HepG2 (cell line): ENCODE data around the gene OBSL1. TPM values are rescaled to one million over a fixed set of nuclear protein-coding genes. Genes with fewer than 3 reads are reported as not detected.

Experiments used
- KDM4B ChIP-seq: sonication (generic); formaldehyde crosslinking; IDR thresholded peaks from 2 replicates; pipeline ENCODE4 v1.4.0; 2020; ENCODE audit warnings: missing genetic modification reagents
- MATR3 ChIP-seq: sonication (generic); formaldehyde crosslinking; IDR thresholded peaks from 2 replicates; pipeline ENCODE4 v1.4.0; 2020; ENCODE audit warnings: missing genetic modification reagents
- MIXL1 ChIP-seq: IDR thresholded peaks from 2 replicates; pipeline ENCODE4 v1.6.1; 2016
- RXRB ChIP-seq: IDR thresholded peaks from 2 replicates; pipeline ENCODE4 v1.6.1; 2016; ENCODE audit warnings: borderline replicate concordance, missing genetic modification reagents, missing compliant biosample characterization
- SIN3B ChIP-seq: fragments of 150-350 bp; IDR thresholded peaks from 2 replicates; pipeline ENCODE4 v1.6.1; 2014; ENCODE audit warnings: low read length
- YEATS4 ChIP-seq: sonication (generic); formaldehyde crosslinking; IDR thresholded peaks from 2 replicates; pipeline ENCODE4 v1.4.0; 2020; ENCODE audit warnings: missing genetic modification reagents, borderline replicate concordance
- YY1 ChIP-seq: IDR thresholded peaks from 2 replicates; pipeline ENCODE4 v1.6.1; 2011; ENCODE audit warnings: low read length, low read depth, moderate library complexity, mild to moderate bottlenecking; ENCODE audit not compliant: insufficient read depth, insufficient replicate concordance
- ZFP36 ChIP-seq: fragments of 150-350 bp; IDR thresholded peaks from 2 replicates; pipeline ENCODE4 v1.6.1; 2018; ENCODE audit warnings: borderline replicate concordance, low read length, low read depth; ENCODE audit not compliant: partially characterized antibody
- ZKSCAN1 ChIP-seq: fragments of 150-350 bp; IDR thresholded peaks from 2 replicates; pipeline ENCODE4 v1.6.1; 2014; ENCODE audit warnings: low read length
- ZNF598 ChIP-seq: sonication (generic); formaldehyde crosslinking; IDR thresholded peaks from 2 replicates; pipeline ENCODE4 v1.5.1; 2020; ENCODE audit warnings: mild to moderate bottlenecking, missing genetic modification reagents, borderline replicate concordance
- ZNF644 ChIP-seq: IDR thresholded peaks from 2 replicates; pipeline ENCODE4 v1.6.1; 2016; ENCODE audit warnings: low read depth
- ZNF891 ChIP-seq: sonication (generic); formaldehyde crosslinking; IDR thresholded peaks from 2 replicates; pipeline ENCODE4 v1.5.0; 2020; ENCODE audit warnings: mild to moderate bottlenecking, missing genetic modification reagents
- polyA plus RNA-seq, 8 experiments: library from polyadenylated mRNA; depleted of rRNA in 3 of 8; stranded (reverse) in 7 of 8; unstranded in 1 of 8; fragments of >200 nt; fragmentation: Illumina TruSeq in 4 of 8; extraction: Trizol in 4 of 8; gene quantifications; 2 replicates each; pipeline versions ENCODE4 v1.2.1 to v1.2.3, GENCODE V29; 2011 to 2016; ENCODE audit warnings: low read depth in 4 of 8, missing spikeins in 1 of 8, mixed read lengths in 1 of 8; ENCODE audit not compliant: insufficient read depth in 1 of 8
- total RNA-seq, 5 experiments: library from RNA; depleted of rRNA; stranded (reverse); fragments of >200 nt; fragmentation: Illumina TruSeq; extraction: Trizol; gene quantifications; 2 replicates each; pipeline ENCODE4 v1.2.3, GENCODE V29; 2016; ENCODE audit warnings: low read depth in 1 of 5
- TF ChIP-seq, protein P1 (sequence below): sonication (generic); formaldehyde crosslinking; IDR thresholded peaks from 2 replicates; pipeline ENCODE4 v1.8.1; 2023; ENCODE audit warnings: mild to moderate bottlenecking, inconsistent platforms, moderate library complexity, missing genetic modification reagents, borderline replicate concordance
- TF ChIP-seq, protein P2 (sequence below): sonication (generic); formaldehyde crosslinking; IDR thresholded peaks from 2 replicates; pipeline ENCODE4 v1.4.0; 2020; ENCODE audit warnings: mild to moderate bottlenecking, missing genetic modification reagents
- TF ChIP-seq, protein P3 (sequence below), 2 experiments: IDR thresholded peaks; 2 replicates each; pipeline ENCODE4 v1.6.1; 2011 to 2012; ENCODE audit warnings: low read length in 2 of 2, borderline replicate concordance in 1 of 2, low read depth in 1 of 2, mild to moderate bottlenecking in 1 of 2, moderate library complexity in 1 of 2
- TF ChIP-seq, protein P4 (sequence below): sonication (generic); formaldehyde crosslinking; IDR thresholded peaks from 2 replicates; pipeline ENCODE4 v1.8.1; 2023; ENCODE audit warnings: mild to moderate bottlenecking, moderate library complexity, missing genetic modification reagents
- TF ChIP-seq, protein P5 (sequence below): sonication (generic); formaldehyde crosslinking; IDR thresholded peaks from 2 replicates; pipeline ENCODE4 v1.4.0; 2020; ENCODE audit warnings: missing genetic modification reagents

The OBSL1 gene
- total and polyA plus RNA-seq, 2 of the 13 experiments (the other 11 are each of a cell fraction or from before 2014, with no cell fraction given) = 86.7 to 218 TPM

DNA sequence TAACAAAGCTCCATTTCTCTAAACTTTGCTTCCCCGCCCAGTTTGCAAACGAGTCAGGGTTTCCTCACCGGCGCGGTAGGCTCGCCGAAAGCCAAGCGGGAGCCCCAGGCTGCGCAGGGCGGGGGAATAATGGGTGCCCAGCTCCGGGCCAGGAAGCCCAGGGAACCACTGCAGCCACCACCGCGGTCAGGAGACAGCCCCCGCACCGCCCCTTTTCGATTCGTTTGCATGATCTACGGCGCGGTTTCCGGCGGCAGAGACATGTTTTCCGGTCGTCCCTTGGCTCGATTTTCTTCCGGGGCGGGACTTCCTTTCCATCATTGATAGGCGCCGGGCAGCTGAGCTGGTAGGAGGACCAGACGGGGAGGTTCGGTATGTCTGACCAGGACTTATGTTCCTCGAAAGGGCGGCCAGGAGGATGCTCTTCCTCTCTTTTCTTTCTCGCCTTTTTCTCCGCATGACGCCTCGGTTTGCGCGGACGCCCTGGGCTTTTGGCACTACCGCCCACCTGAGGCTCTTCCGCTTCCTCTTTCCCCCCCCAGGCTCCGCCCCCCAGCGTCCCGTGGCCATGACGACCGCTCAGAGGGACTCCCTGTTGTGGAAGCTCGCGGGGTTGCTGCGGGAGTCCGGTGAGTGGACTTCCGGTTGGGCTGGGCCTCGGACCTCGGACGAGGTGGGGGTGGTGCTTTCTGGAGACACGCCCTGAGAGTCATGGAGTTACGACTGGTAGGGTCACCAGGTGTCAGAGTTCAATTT lies 26.4 kb upstream of the OBSL1 start, which contains the start of gene STK11IP (continued):
- TF ChIP-seq, protein P1, sequence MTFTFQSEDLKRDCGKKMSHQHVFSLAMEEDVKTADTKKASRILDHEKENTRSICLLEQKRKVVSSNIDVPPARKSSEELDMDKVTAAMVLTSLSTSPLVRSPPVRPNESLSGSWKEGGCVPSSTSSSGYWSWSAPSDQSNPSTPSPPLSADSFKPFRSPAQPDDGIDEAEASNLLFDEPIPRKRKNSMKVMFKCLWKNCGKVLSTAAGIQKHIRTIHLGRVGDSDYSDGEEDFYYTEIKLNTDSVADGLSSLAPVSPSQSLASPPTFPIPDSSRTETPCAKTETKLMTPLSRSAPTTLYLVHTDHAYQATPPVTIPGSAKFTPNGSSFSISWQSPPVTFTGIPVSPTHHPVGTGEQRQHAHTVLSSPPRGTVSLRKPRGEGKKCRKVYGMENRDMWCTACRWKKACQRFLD (CRISPR knock-in tag) = no peak; the same call in 1 of the 2 replicates
- TF ChIP-seq, protein P2, sequence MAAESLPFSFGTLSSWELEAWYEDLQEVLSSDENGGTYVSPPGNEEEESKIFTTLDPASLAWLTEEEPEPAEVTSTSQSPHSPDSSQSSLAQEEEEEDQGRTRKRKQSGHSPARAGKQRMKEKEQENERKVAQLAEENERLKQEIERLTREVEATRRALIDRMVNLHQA (CRISPR knock-in tag) = no peak
- TF ChIP-seq, protein P3, sequence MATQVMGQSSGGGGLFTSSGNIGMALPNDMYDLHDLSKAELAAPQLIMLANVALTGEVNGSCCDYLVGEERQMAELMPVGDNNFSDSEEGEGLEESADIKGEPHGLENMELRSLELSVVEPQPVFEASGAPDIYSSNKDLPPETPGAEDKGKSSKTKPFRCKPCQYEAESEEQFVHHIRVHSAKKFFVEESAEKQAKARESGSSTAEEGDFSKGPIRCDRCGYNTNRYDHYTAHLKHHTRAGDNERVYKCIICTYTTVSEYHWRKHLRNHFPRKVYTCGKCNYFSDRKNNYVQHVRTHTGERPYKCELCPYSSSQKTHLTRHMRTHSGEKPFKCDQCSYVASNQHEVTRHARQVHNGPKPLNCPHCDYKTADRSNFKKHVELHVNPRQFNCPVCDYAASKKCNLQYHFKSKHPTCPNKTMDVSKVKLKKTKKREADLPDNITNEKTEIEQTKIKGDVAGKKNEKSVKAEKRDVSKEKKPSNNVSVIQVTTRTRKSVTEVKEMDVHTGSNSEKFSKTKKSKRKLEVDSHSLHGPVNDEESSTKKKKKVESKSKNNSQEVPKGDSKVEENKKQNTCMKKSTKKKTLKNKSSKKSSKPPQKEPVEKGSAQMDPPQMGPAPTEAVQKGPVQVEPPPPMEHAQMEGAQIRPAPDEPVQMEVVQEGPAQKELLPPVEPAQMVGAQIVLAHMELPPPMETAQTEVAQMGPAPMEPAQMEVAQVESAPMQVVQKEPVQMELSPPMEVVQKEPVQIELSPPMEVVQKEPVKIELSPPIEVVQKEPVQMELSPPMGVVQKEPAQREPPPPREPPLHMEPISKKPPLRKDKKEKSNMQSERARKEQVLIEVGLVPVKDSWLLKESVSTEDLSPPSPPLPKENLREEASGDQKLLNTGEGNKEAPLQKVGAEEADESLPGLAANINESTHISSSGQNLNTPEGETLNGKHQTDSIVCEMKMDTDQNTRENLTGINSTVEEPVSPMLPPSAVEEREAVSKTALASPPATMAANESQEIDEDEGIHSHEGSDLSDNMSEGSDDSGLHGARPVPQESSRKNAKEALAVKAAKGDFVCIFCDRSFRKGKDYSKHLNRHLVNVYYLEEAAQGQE (IDR thresholded peaks at IDR 0.05; ENCODE audit: borderline replicate concordance in 1 of 2, low read depth in 1 of 2, low read length in 2 of 2) = peak in 1 of 2 experiments; percentile 81; a peak in 3 of 4 replicates
- TF ChIP-seq RXRB = peak; percentile 65; the same call in 1 of the 2 replicates
- 0 out of 2 replicates have a peak, but pooled peaks have one; percentile 58 for TF ChIP-seq ZNF891 (CRISPR knock-in tag)
- TF ChIP-seq SIN3B = no peak; the same call in none of the 2 replicates
- TF ChIP-seq YY1 = peak; percentile 87
- peak; percentile 17; the same call in 1 of the 2 replicates for TF ChIP-seq MIXL1
- TF ChIP-seq ZKSCAN1 = 0 out of 2 replicates have a peak, but pooled peaks have one; percentile 32
- no peak for TF ChIP-seq ZFP36
- TF ChIP-seq, protein P4, sequence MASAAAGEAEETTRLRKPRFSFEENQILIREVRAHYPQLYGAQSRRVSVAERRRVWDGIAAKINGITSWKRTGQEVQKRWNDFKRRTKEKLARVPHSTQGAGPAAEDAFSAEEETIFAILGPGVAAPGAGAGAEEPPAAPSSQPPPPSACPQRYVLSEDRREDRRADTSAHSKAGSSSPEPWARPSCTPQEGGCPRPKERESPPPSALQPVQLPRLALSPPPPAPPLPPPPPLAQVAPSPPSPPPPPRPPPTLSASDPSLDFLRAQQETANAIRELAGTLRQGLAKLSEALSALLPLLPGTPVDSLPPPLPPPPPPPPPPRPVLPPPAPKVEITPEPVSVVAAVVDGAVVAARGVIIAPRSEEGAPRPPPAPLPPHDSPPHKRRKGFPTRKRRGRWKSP (CRISPR knock-in tag) = peak; percentile 87
- TF ChIP-seq MATR3 (CRISPR knock-in tag) = no peak
- TF ChIP-seq KDM4B = 0 out of 2 replicates have a peak, but pooled peaks have one; percentile 40
- peak; percentile 87 for TF ChIP-seq ZNF598 (CRISPR knock-in tag)
- peak; percentile 80 for TF ChIP-seq YEATS4
- no peak for TF ChIP-seq ZNF644 (CRISPR knock-in tag)
- TF ChIP-seq, protein P5, sequence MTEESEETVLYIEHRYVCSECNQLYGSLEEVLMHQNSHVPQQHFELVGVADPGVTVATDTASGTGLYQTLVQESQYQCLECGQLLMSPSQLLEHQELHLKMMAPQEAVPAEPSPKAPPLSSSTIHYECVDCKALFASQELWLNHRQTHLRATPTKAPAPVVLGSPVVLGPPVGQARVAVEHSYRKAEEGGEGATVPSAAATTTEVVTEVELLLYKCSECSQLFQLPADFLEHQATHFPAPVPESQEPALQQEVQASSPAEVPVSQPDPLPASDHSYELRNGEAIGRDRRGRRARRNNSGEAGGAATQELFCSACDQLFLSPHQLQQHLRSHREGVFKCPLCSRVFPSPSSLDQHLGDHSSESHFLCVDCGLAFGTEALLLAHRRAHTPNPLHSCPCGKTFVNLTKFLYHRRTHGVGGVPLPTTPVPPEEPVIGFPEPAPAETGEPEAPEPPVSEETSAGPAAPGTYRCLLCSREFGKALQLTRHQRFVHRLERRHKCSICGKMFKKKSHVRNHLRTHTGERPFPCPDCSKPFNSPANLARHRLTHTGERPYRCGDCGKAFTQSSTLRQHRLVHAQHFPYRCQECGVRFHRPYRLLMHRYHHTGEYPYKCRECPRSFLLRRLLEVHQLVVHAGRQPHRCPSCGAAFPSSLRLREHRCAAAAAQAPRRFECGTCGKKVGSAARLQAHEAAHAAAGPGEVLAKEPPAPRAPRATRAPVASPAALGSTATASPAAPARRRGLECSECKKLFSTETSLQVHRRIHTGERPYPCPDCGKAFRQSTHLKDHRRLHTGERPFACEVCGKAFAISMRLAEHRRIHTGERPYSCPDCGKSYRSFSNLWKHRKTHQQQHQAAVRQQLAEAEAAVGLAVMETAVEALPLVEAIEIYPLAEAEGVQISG = peak; percentile 96
